Measurements from ENCODE around the gene ZFAND6. TPM values are rescaled to one million over a fixed set of nuclear protein-coding genes. Genes with fewer than 3 reads are reported as not detected.

The ZFAND6 gene
- total RNA-seq, 1 experiment from 2014 or later: 89.7 TPM

DNA sequence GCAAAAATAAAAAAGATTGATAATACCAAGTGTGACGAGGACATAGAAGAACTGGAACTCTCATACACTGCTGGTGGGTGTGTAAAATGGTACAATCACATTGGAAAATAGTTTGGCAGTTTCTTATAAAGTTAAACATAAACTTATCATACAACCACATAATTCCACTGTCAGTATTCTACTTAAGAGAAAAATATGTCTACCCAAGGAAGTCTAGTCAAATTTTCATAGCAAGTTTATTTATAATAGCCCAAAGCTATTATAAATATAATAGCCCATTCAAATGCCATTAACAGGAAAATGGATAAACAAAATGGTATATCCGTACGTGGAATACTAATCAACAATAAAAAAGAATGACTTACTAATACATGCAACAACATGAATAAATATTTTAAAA lies 47.9 kb upstream of the ZFAND6 start:
- Histone ChIP-seq H2BK12ac (ENCODE audit: insufficient read length, low read depth, low read length) (no peak overlapping the region), H2AFZ (ENCODE audit: low read length) (no peak overlapping the region), H2BK120ac (ENCODE audit: low read depth, low read length, poor library complexity, severe bottlenecking) (no peak overlapping the region), H3T11ph (ENCODE audit: low read length) (no peak overlapping the region), H4K5ac (ENCODE audit: insufficient read length, low read depth, low read length) (no peak overlapping the region), H3K4me1 (ENCODE audit: insufficient read depth, low read length) (no peaks in the 10 kb centered on the region), H3K4me2 (ENCODE audit: insufficient read depth, insufficient read length, low read length) (no peak overlapping the region), H4K20me1 (ENCODE audit: control insufficient read depth, insufficient read depth, insufficient read length) (no peaks in the 10 kb centered on the region), H2BK20ac (ENCODE audit: low read depth, low read length, poor library complexity, severe bottlenecking) (no peak overlapping the region), H3K23ac (ENCODE audit: insufficient read length, low read depth, low read length) (no peak overlapping the region), H4K91ac (ENCODE audit: insufficient read length, low read depth, low read length) (no peak overlapping the region), H3K4ac (ENCODE audit: low read depth, low read length) (no peak overlapping the region), H4K8ac (replicated peaks; ENCODE audit: insufficient read length, low read depth, low read length) (no peak overlapping the region), H3K27me3 (ENCODE audit: insufficient read depth, low read length) (no peaks in the 10 kb centered on the region), H3K23me2 (ENCODE audit: insufficient read length, low read depth, low read length, poor library complexity, severe bottlenecking) (no peaks in the 10 kb centered on the region), H2BK5ac (ENCODE audit: insufficient read length, low read length) (no peak overlapping the region), H3K14ac (ENCODE audit: insufficient read depth, low read length) (no peak overlapping the region), H2BK15ac (ENCODE audit: low read depth, low read length) (no peak overlapping the region), H3K56ac (ENCODE audit: insufficient read length, low read depth, low read length) (no peak overlapping the region), H3K18ac (ENCODE audit: insufficient read length, low read depth, low read length) (no peak overlapping the region), H3K27ac (ENCODE audit: insufficient read length, low read depth, low read length) (no peak overlapping the region), H3K9me3 (ENCODE audit: control insufficient read depth, low read depth, low read length) (no peaks in the 10 kb centered on the region), H3K79me1 (ENCODE audit: insufficient read depth, low read depth, low read length, poor library complexity, severe bottlenecking) (no peaks in the 10 kb centered on the region), H3K79me2 (ENCODE audit: insufficient read depth, low read length) (no peaks in the 10 kb centered on the region), H2AK5ac (ENCODE audit: insufficient read length, low read length) (no peak overlapping the region), H3K9ac (ENCODE audit: extremely low read depth, insufficient read length, low read length) (no peak overlapping the region)
- no peak for DNase-seq
- Mint-ChIP-seq H3K27me3 (ENCODE audit: low read depth) (peaks cover 2% of the 10 kb centered on the region; the same call in 1 of the 2 replicates), H3K27ac (no peak overlapping the region), H3K9me3 (peaks cover 3% of the 10 kb centered on the region in 2 experiments; a peak in 3 of 5 replicates), H3K36me3 (ENCODE audit: insufficient read depth in 1 of 3, low read depth in 3 of 3) (no peaks in the 10 kb centered on the region), H3K4me1 (peaks cover 2 to 3% of the 10 kb centered on the region in 2 experiments; a peak in 2 of 4 replicates), H3K4me3 (no peak overlapping the region)
- no CpG with 5 or more reads among the region's 3 CpGs for WGBS (ENCODE audit: extremely low coverage, insufficient read length, low lambda C conversion rate)
- TF ChIP-seq, protein P1, sequence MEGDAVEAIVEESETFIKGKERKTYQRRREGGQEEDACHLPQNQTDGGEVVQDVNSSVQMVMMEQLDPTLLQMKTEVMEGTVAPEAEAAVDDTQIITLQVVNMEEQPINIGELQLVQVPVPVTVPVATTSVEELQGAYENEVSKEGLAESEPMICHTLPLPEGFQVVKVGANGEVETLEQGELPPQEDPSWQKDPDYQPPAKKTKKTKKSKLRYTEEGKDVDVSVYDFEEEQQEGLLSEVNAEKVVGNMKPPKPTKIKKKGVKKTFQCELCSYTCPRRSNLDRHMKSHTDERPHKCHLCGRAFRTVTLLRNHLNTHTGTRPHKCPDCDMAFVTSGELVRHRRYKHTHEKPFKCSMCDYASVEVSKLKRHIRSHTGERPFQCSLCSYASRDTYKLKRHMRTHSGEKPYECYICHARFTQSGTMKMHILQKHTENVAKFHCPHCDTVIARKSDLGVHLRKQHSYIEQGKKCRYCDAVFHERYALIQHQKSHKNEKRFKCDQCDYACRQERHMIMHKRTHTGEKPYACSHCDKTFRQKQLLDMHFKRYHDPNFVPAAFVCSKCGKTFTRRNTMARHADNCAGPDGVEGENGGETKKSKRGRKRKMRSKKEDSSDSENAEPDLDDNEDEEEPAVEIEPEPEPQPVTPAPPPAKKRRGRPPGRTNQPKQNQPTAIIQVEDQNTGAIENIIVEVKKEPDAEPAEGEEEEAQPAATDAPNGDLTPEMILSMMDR (conservative IDR thresholded peaks at IDR 0.05): no peak

Data from H9 (cell line).